COLO668 (cell line): Measurements from ENCODE around the gene RNF112.

ENCODE experiments used
- DNase-seq: peaks from one replicate; lab custom pipeline; 2025; ENCODE audit not compliant: unreplicated experiment; lab: John Stamatoyannopoulos, UW

Gene RNF112

DNA sequence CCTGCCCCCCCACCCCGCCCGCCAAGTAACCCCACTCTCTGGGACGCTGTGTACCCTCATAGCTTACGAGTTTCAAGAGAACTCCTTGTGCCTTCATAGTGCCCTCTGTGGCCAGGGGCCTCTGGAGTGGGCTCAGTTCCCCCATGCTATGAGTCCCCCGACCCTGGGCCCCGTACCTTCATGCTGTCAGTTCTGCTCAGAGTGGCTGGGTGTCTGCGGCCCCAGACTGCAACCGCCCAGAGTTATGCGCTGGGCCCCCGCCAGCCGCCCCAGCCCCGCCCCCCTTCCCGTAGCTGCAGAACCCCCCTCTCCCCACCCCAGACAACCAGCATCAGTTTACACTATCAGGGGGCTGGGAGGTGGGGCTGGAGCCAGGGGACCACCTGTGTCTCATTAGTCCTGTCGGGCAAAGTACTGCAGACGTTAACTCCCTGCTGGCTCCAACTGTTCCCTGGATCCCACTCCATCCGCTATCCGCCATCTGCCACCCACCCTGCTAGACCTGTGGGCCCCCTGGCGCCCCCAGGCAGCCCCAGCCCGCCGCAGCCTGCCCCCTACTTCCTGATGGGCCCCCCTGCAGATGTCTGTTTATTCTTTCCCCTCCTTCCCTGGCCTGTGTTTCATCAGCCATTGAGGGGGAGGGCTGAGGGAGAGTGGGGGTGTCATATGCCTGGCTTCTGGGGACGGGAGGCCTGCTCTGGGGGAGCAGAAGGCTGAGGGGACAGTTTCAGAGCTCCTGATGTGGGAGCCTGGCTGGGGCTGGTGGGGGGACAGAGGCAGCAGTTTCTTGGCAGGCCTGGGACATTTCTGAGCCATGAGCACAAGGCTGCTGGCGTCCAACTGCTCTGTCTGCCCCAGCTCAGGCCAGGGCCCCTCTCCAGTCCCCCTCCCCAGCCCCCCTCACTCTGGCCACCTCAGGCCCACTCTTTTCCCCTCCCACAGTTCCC, 23.8 kb upstream of the RNF112 start, which contains the start of gene MFAP4:
Gene MFAP4, minus strand, starts transcription at position 217 of the 947 bp plus-strand sequence. Its CDS starts 35 bp downstream, at position 182.
- DNase-seq = no peak

DNA sequence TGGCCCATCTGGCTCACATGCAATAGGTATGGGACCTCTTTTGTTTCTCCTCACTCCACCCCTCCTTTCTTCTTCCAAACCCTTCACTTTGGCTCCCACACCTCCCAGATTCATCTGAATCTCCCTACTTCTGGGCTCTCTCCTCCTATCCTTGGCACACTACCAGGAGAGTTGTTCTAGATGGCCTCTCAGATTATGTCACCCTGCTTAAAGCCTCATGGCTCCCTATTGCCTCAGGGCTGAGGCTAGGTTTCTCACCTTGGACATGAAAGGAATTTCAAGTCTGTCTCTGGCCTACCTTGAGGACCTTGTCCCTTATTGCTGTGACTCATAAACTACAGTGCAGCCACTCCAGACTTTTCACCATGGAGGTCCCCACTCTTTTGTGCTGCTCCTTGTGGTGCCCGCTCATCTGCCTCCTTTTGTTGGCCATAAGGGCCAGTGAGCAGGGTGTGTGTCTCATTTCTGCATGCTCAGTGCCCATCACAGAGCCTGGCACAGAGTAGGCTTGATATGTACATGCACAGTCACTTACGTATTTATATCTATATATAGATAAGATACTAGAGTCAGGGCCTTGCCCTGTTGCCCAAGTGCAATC, 23.0 kb upstream of the RNF112 start:
- no peak for DNase-seq

DNA sequence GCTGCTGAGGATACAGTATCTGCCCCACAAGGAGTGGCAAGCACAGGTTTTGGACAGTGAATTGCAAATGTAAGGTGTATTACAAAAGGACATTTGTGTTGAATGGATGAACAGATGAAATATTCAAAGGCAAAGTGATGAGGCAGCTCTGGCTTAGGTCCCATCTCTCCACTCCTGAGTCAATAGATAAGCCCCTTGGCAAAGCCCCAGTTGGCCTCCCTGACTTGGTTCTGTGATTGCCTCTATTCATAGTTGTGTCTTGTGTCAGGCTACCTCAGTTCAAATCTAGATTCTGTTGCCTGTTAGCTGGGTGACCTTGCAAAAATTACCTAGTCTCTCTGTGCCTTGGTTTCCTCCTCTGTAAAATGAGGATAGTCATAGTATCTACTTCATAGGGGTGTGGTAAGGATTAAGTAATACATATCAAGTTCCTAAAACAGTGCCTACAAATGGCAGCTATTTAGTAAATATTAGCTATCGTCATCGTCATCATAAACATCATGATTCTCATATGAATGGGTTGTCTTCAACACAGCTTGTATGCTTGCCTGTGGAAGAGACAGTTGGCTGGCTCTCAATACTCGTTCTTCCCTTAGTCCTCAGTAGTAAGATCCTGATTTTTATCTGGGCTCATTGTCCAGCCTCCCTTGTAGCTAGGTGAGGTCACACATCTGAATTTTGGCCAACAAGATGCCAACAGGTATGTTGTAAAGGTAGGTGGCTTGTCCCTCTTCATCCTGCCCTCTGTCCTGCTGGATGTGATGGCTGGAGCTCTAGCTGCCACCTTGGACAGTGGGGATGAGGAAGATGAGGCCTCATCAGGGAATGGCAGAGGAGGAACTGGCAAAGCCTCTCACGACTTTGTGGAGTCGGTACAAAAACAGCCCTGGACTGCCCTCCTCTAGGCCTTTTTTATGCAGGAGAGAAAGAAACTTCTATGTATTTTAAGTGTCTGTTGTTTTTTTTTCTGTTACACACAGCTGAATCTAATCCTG, 21.9 kb upstream of the RNF112 start:
- DNase-seq = no peak

DNA sequence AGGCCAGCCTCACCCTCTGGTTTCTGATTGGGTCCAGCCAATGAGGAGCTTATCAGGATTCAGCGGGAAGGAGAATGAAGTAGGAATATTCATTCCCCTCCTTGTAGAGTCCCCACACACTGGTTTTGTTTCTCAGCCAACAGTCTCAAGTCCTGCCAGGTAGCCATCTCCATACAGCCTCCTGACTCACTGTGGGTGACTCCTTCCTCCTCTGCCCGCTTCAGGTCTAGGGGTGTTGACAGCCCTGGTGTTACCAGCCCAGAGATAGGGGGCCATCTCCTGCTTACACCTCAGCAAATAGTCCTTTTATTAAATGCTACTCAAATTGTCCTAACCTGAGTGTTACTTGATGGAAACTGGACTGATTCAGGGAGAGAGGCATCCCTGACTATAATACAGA, 20.1 kb upstream of the RNF112 start:
- no peak for DNase-seq

DNA sequence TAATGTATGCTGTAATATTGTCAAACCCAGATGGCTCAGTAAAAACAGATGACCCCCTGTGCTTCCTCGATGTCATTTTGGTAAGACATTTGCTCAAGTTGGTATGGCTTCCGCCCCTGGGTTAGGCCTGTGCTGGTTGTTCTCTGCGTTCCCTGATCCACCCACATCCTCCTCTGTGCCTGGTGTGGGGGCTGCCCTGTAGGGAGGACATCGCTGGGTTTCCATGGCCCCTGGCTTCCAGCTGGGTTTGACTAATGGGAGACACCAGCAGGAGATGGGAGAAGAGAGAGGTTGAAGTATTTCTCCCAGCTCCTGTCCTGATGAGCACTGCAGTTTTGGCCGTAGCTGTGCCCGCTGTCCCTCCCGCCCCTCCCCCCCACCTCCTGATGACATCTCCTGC, 19.6 kb upstream of the RNF112 start:
- no peak for DNase-seq

DNA sequence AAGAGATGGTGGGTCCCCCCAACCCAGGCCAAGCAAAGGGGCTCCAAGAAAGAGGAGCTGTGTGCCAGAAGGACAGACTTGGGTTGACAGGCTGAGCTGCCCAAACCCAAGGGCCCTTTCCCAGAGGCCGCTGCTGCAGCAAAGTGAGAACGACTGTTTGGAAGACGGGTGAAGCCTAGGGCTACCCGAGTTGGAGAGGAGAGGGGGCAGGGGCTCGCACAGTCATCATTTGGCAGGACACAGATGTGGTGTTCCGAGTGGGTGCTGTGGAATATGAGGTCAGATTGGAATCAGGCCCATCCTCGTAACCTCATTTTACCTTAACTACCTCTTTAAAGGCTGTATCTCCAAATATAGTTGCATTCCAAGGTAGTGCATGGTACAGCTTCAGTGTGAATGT, 18.7 kb upstream of the RNF112 start:
- DNase-seq = no peak

DNA sequence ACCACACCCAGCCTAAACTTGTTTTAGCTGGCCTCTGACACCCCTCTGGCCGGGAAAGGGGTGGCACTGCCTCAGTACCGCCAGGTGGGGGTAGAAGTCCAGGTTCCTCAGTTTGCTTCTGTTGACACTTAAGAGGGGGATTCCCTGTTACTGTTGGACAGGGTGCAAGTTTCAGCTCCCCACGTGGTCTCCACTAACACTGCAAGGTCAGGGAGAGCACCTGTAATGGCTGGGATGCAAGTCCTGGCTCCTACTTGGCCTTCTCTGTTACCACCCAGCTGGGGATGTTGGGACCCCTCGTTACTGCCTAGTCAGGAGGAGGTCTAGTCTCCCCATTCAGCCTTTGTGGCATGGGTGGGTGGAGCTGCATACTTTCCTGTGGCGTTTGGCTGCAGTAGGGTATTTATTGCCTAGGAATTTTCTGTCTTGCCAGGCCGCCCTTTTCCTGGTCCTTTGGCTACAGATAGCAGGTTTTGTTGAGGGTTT, 13.4 kb upstream of the RNF112 start:
- DNase-seq = no peak

DNA sequence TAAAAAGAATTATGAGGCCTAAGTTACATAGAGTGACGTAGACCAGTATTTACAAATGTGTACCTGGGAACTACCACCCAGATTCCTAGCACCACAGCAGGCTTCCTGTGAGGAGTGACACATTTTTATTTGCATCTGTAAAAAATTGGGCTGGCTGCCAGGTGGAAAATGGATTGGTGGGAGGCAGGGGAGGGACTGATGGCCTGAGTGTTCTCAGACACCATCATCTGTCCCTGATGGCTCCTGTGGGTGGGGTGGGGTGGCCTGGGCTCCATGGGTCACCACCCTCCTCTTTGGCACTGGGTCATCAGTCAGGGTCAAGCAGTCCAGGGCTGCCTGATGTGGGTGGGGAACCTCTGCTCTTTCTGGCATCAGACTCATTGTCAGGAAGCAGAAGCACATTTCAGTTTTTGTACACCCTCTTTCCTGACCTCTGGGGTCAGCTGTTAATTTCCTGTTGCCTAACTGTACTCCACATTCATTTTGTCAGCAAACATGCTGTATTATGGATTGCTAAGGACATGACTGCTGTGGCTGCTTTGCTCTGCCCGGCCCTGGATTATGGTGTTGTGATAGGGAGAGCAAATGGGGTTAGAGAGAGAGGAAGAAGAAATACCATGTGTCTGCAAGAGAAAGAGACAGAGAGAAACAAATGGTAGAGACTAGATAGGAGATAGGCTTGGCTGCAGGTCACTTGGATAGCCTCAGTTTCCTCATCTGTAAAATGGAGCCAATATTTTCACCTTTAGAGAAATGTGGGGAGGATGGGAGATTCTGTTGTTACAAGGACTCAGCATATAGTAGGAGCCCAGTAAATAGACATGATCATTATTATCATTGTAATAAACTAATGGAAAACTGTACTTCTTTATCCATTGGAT, 12.5 kb upstream of the RNF112 start:
- DNase-seq = peak; percentile 49

DNA sequence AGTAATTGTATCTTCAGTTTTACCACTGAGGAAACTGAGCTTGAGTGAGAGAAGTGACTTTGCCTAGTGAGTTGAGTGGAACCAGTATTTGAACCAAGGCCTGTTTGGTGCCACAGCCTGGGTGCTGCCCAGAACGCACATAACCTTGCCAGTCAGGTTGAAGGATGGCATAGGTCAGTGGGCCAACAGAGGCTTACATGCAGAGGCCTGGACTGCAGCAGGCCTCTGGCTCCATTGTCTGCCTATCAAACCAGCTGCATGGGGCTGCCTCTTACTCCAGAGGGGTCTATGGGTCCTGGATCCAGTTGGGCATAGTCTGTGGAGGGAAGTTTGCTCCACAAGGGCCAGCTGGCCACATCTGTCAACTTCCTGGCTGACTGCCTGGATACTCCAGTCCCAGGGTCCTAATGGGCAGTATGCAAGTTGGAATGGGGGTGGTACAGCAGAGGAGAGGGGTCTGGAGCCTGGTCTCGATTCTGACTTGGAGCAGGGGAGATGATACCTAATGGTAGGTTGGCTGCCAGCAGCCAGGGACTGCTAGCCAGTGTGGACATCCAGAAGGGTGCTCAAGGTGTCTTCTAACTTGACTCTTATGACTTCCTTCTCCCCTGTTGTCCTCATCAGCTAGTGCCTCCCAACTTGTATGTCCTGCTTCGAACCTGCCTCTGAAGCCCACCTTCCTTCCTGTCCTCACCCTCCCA, 11.1 kb upstream of the RNF112 start:
- no peak for DNase-seq

DNA sequence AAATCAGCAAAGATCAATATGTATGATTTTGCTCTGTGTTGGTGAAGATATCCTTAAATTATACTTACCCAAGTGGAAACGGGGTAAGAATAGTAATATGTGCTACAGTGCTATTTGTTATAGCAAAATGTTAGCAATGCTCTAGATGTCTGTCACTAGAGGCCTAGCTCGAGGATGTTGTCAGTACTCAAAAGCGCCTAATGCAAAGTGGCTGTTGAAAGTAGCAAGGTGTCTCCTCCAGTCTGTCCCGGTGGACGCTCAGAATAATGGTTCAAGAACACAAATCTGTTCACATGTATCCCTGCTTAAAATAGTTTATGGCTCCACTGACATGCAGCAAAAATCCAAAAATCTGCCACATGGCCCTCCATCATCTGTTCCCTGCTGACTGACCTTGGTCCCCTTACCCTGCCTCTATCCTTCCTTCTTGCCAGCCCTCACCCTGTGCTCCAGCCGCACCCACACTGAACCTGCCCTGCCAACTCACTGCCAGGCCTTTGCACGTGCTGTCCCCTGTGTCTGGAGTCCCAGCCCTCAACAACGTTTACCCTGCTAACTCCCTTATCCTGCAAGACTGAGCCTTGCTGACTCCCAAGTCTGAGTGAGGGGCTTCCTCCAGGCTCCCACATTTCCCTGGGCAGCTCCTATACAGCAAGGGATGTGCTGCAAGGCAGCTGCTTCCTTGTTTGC, 9.6 kb upstream of the RNF112 start:
- DNase-seq = no peak

DNA sequence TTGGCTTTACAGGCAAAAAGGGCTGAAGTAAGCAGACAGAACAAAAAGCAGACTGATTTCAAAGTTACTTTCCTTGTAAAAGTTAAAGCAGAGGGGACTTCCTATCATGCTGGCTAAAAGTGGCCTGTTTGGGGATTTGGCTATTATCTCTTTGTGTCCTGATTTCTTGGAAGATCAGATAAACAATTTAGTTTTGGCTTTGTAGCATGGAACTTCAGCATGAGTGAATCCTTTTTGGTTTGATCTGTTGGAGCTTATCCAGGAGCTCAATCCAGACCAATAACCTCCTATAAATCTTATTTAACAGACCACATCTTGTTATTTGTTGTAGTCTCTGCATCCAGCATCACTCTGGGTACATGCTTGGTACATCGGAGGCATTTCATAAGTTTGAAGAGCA, 8.9 kb upstream of the RNF112 start:
- DNase-seq = no peak

DNA sequence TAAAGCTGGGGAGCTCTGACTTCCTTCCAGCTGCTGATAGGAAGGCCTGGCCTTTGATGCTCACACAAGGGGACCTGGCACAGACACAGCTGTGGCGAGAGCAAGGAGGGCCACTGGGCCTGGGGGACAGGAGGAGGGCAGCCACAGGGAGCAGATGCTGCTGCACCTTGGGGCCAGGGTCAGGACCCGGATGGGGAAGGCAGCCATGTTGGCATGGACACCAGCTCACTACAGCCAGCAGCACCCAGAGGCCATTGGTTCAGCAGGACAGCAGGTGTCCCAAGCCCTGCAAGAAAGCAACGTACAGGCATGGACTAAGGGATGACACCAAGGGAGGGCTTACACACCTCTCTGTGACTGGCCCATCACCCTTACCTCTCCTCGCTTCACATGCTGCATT, 8.0 kb upstream of the RNF112 start:
- no peak for DNase-seq

DNA sequence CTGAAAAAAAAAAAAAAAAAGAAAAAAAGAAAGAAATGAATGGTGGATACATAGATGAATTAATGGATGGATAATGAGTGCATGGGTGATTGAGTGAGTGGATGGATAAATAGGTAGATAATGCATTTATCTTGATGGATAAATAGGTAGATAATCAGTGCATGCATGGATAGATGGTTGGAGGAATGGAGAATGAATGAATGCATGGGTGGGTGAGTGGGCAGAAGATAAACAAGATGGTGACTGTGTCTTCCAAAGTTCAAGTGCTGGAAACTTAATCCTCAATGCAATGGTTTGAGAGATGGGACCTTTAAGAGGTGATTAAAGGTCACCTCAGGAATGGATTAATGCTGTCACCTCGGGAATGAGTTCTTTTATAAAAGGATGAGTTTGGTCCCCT, 6.8 kb upstream of the RNF112 start:
- no peak for DNase-seq

DNA sequence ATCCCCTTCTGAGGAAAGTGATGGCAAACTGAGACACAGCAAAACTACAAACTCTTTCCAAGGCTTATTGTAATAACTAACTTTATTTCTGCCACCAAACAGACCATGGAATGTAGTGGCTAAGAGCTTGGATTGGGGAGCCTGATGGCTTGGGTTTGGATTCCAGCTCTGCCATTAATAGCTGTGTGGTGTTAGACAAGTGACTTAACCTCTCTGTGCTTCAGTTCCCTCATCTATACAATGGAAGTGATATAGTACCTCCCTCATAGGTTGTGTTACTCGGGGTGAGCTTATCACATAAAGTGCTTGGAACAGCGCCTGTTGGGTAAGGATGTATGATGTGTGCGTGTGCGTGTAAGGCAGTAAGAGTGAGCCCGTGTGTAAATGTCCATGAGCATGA, 5.9 kb upstream of the RNF112 start:
- no peak for DNase-seq

DNA sequence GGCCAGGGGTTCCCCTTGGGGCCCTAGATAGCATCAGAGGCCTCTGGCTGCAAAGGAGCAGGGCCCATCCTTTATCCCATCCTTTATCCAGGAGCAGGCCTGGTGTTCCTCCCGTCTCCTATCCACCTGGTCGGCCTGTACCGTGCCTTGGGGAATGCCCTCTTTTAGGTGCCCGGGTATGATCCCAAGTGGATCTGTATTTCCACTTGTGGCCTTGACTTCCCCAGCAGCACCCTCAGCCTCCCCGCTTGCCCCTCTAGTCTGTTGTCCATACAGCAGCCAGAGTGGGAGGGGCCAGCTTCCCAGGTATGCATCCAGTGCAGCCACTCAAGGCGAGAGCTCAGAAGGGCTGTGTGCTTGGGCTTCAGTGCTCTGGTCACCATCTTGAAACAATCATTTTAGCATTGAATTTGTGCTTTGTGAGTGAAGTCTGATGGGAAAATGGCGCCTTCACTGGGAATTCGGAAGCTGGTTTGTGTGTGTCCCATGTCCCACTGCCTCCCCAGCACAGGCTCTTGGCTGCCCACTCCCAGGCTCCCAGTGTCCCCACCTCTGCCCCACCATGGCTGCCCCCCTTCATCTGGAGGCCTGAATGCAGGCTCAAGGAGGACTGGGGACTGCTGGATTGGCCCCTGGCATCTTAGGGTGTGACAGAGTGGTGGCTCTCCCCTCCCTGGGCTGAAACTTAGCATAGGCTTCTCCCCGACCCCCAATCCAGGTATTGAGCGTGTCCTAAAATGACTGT, 3.3 kb upstream of the RNF112 start:
- DNase-seq = no peak

DNA sequence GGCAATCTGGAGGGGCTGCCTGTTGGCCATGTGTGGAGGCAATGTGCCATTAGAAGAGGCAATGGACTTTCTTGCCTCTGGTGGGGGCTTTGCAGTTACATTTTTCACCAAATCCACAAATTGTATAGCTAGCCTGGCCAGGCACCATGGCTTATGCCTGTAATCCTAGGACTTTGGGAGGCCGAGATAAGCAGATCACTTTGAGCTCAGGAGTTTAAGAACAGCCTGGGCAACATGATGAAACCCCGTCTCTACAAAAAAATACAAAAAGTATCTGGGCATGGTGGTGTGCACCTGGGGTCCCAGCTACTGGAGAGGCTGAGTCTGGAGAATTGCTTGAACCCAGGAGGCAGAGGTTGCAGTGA, 2.7 kb upstream of the RNF112 start:
- DNase-seq = no peak

DNA sequence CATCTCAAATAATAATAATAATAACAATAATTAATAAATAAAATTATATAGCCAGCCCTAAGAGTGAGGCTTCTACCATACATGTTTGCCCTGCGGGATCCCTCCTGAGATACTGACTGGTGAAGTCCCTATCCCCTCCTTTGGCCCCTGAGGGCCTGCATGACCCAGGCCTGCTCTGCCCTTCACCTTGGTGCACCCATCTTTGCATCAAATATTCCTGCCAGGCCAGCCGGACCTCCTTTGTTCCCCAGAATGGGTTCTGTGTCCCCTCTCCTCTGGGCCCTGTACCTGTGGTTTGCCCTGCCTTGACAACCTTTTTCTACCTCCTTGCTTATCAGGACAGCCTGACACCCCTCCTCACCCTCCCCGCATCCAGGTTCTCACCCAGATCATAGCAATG, 2.0 kb upstream of the RNF112 start:
- no peak for DNase-seq

DNA sequence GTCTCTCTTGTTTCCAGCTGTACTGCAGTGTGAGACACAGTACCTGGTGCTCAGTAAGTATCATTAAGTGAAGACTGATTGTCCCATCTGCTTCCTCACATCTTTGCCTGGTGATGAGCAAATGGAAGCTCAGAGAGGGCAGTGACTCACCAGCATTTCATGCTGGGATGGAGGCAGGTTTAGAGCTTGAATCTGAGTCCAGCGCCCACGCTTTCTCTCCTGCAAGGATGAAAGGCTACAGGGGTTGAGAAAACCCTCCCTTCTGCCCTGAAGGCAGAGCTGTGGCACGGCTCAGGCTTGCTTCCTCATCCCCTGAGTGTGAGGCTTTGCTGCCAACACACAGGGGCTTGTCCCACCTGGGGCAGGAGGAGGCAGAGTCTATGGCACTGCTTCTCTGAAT, 1.5 kb upstream of the RNF112 start:
- no peak for DNase-seq
